HG02885 (cell line): Measurements from ENCODE around the gene C15orf61.

Experiments used
- ATAC-seq: cut with Tn5 transposase; IDR thresholded peaks from one replicate; pipeline ENCODE4 v1.9.1; 2021; ENCODE audit warnings: mild to moderate bottlenecking; ENCODE audit not compliant: unreplicated experiment, poor library complexity

The C15orf61 gene

GRCh38 chr15:67512933-67513714 is 7.8 kb upstream of the C15orf61 start:
- no peak for ATAC-seq

- no peak for ATAC-seq
These were observed 5.8 kb upstream of the C15orf61 start for GRCh38 chr15:67515090-67515489.

- ATAC-seq: no peak
These were observed 5.4 kb upstream of the C15orf61 start for GRCh38 chr15:67515557-67515956.

GRCh38 chr15:67520321-67521028 is 456 bp upstream of the C15orf61 start:
- ATAC-seq: no peak

GRCh38 chr15:67521783-67522568 is 1.0 kb downstream of the C15orf61 start:
- ATAC-seq: no peak

- ATAC-seq: no peak
These were observed 2.4 kb downstream of the C15orf61 start for GRCh38 chr15:67523330-67523729.

- ATAC-seq: no peak
These were observed 3.3 kb downstream of the C15orf61 start for GRCh38 chr15:67524235-67524634.

- no peak for ATAC-seq
These were observed 7.6 kb downstream of the C15orf61 start for GRCh38 chr15:67528513-67528912.

- no peak for ATAC-seq
These were observed 10.5 kb downstream of the C15orf61 start for GRCh38 chr15:67531379-67531914.

GRCh38 chr15:67533873-67534272 is 12.9 kb downstream of the C15orf61 start:
- no peak for ATAC-seq

GRCh38 chr15:67534360-67534759 is 13.4 kb downstream of the C15orf61 start:
- no peak for ATAC-seq

GRCh38 chr15:67537771-67538170 is 16.8 kb downstream of the C15orf61 start:
- no peak for ATAC-seq

GRCh38 chr15:67542420-67543347 is 21.8 kb downstream of the C15orf61 start, which contains the start of gene MAP2K5:
MAP2K5 (plus strand) TSS chr15:67542703; CDS start chr15:67543336, 633 bp downstream.
- peak; percentile 72 for ATAC-seq

- no peak for ATAC-seq
These were observed 22.4 kb downstream of the C15orf61 start for GRCh38 chr15:67543348-67543718.

GRCh38 chr15:67544475-67544874 is 23.5 kb downstream of the C15orf61 start:
- no peak for ATAC-seq

GRCh38 chr15:67545864-67546263 is 24.9 kb downstream of the C15orf61 start:
- ATAC-seq: no peak

GRCh38 chr15:67547064-67547463 is 26.1 kb downstream of the C15orf61 start:
- ATAC-seq: no peak

- no peak for ATAC-seq
These were observed 26.9 kb downstream of the C15orf61 start for GRCh38 chr15:67547836-67548235.

- ATAC-seq: no peak
These were observed 27.4 kb downstream of the C15orf61 start for GRCh38 chr15:67548236-67548852.
